Measurements from ENCODE around the gene CARD10.
"Not testable (repeated sequence)": the region's sequence is repeated elsewhere in the genome, so short reads cannot be mapped to it uniquely, and the experiment has no call there.

CARD10 gene

GRCh38 chr22:37544955-37545702 lies 25.9 kb upstream of the CARD10 start:
- H3K27ac Mint-ChIP-seq = peak overlapping the region; percentile 81
- H3K4me3 Mint-ChIP-seq = no peak overlapping the region
- DNase-seq (ENCODE audit: low spot score in 2 of 2) (peak; percentile 58 to 78), ATAC-seq (peak; percentile 68)
- H3K4me1 Mint-ChIP-seq = peaks cover 36% of the 10 kb centered on the region
- H3K36me3 Mint-ChIP-seq = peaks cover 5% of the 10 kb centered on the region
- no peaks in the 10 kb centered on the region for H3K9me3 Mint-ChIP-seq

GRCh38 chr22:37542959-37543358 lies 23.7 kb upstream of the CARD10 start:
- no peak for ATAC-seq
- peaks cover 5% of the 10 kb centered on the region for H3K36me3 Mint-ChIP-seq
- no peaks in the 10 kb centered on the region for H3K9me3 Mint-ChIP-seq
- peaks cover 53% of the 10 kb centered on the region for H3K4me1 Mint-ChIP-seq
- peak overlapping the region; percentile 84 for H3K27ac Mint-ChIP-seq
- peak overlapping the region; percentile 58 for H3K4me3 Mint-ChIP-seq
- no peak for DNase-seq (ENCODE audit: low spot score in 2 of 2)

DNA sequence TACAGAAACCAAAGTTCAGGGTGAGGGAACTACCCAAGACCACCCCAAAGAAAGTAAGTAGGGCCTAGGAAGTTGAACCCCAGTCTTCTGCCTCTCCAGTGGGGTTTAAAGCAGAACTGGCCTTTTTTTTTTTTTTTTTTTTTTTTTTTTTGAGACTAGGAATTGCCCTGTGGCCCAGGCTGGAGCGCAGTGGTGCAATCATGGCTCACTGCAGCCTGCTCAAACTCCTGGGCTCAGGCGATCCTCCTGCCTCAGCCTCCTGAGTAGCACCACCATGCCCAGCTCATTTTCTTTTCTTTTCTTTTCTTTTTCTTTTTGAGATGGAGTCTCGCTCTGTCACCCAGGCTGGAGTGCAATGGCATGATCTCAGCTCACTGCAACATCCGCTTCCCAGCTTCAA lies 23.2 kb upstream of the CARD10 start:
- not testable (repeated sequence) for ATAC-seq; H3K9me3 Mint-ChIP-seq; H3K36me3 Mint-ChIP-seq; DNase-seq (ENCODE audit: low spot score in 2 of 2)
- Mint-ChIP-seq H3K27ac (peak overlapping the region; percentile 84), H3K4me1 (peaks cover 53% of the 10 kb centered on the region), H3K4me3 (peak overlapping the region; percentile 58)

GRCh38 chr22:37539790-37540189 lies 20.6 kb upstream of the CARD10 start:
- ATAC-seq = not testable (repeated sequence)

GRCh38 chr22:37538590-37539357 lies 19.6 kb upstream of the CARD10 start:
- Mint-ChIP-seq H3K9me3 (no peaks in the 10 kb centered on the region), H3K4me1 (peaks cover 53% of the 10 kb centered on the region), H3K36me3 (peaks cover 5% of the 10 kb centered on the region), H3K27ac (peak overlapping the region; percentile 58), H3K4me3 (peak overlapping the region; percentile 47)
- DNase-seq (ENCODE audit: low spot score in 2 of 2) = peak; percentile 85 to 93
- ATAC-seq = peak; percentile 96

More at GRCh38 chr22:37539790-37540189, 20.6 kb upstream of the CARD10 start:
- Mint-ChIP-seq H3K4me1 (peaks cover 44% of the 10 kb centered on the region), H3K27ac (peak overlapping the region; percentile 68)
- H3K36me3 Mint-ChIP-seq; H3K4me3 Mint-ChIP-seq; DNase-seq (ENCODE audit: low spot score in 2 of 2); H3K9me3 Mint-ChIP-seq: not testable (repeated sequence)

- Mint-ChIP-seq H3K9me3 (no peaks in the 10 kb centered on the region), H3K36me3 (no peaks in the 10 kb centered on the region), H3K4me1 (peaks cover 37% of the 10 kb centered on the region), H3K4me3 (no peak overlapping the region), H3K27ac (no peak overlapping the region)
- ATAC-seq (no peak), DNase-seq (ENCODE audit: low spot score in 2 of 2) (no peak)
Observed at GRCh38 chr22:37535159-37535558, 15.9 kb upstream of the CARD10 start.

DNA sequence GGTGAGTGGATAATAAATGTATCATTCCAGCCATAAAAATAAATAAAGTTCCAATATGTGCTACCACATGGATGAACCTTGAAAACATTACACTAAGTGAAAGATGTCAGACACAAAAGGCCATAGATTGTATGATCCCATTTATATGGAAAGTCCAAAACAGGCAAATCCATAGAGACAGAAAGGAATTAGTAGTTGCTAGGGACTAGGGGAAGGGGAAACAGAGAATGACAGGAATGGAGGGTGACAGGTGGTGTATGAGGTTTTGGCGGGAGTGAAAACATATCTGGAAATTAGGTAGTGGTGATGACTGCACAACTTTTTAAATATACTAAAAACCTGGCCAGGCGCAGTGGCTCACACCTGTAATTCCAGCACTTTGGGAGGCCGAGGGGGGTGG lies 15.2 kb upstream of the CARD10 start:
- no peaks in the 10 kb centered on the region for H3K9me3 Mint-ChIP-seq
- peak overlapping the region; percentile 49 for H3K27ac Mint-ChIP-seq
- H3K4me3 Mint-ChIP-seq = peak overlapping the region; percentile 12
- no peaks in the 10 kb centered on the region for H3K36me3 Mint-ChIP-seq
- no peak for DNase-seq (ENCODE audit: low spot score in 2 of 2)
- no peak for ATAC-seq
- peaks cover 41% of the 10 kb centered on the region for H3K4me1 Mint-ChIP-seq

DNA sequence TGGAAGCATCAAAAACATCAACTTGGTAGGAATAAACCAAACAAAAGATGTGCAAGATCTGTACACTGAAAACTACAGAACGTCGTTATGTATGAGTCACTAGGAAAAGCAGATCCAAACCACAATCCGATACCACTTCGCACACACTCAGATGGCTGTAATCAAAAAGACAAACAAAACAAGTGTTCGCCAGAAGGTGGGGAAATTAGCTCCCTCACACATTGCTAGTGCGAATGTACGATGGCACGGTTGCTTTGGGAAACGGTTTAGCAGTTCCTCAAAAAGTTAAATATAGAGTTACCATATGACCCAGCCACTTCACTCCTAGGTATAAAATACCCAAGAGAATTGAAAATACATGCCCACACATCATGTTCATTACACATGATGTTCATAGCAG lies 14.8 kb upstream of the CARD10 start:
- no peak for DNase-seq (ENCODE audit: low spot score in 2 of 2)
- ATAC-seq = peak; percentile 72
- Mint-ChIP-seq H3K36me3 (no peaks in the 10 kb centered on the region), H3K4me1 (peaks cover 38% of the 10 kb centered on the region), H3K4me3 (peak overlapping the region; percentile 12), H3K27ac (peak overlapping the region; percentile 49), H3K9me3 (no peaks in the 10 kb centered on the region)

DNA sequence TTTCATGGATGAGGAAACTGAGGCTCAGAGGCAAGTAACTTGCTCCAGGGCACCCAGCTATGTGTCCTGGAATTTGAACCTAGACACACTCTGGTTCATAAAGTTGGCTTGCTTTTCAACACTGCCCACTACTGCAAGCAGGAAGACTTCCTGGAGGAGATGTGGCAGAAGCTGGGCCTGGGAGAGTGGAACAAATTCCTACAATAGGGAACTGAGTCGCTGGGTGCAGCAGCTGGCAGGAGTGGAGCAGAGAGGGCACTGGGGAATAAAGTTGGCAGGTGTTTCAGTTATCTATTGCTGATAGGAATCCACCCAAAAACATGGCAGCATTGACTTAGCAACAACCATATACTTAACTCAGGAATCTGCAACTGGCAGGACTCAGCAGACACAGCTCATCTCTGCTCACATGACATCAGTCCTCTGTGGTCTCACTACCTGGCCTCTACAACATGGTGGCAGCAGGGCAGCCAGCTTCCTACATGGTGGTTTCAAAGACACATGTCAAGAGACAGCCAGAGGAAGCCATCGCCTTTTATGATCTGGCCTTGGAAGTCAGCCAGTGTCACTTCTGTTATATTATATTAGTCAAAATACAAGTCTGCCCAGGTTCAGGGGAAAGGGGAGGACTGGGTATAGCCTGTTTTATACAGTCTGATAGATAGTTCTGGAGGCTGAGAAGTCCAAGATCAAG lies 10.6 kb upstream of the CARD10 start:
- ATAC-seq = peak; percentile 76
- DNase-seq (ENCODE audit: low spot score in 2 of 2) = no peak
- Mint-ChIP-seq H3K27ac (peak overlapping the region; percentile 21), H3K9me3 (no peaks in the 10 kb centered on the region), H3K4me1 (peaks cover 37% of the 10 kb centered on the region), H3K36me3 (no peaks in the 10 kb centered on the region), H3K4me3 (no peak overlapping the region)

DNA sequence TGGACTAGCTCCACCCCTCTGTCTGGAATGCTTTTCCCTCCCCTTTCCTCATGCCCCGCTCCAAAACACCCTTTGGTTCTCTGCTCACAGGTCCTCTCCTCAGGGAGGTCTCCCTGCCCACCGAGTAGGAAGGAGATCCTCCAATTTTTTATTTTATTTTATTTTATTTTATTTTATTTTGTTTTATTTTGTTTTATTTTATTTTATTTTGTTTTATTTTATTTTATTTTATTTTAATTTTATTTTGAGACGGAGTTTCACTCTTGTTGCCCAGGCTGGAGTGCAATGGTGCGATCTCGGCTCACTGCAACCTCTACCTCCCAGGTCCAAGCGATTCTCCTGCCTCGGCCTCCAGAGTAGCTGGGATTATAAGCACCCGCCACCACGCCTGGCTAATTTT lies 8.7 kb upstream of the CARD10 start:
- not testable (repeated sequence) for ATAC-seq, H3K4me3 Mint-ChIP-seq

GRCh38 chr22:37527081-37527752 lies 8.0 kb upstream of the CARD10 start:
- peaks cover 17% of the 10 kb centered on the region for H3K4me1 Mint-ChIP-seq
- H3K9me3 Mint-ChIP-seq = not testable (repeated sequence)

More for the DNA sequence above, 8.7 kb upstream of the CARD10 start:
- H3K36me3 Mint-ChIP-seq; H3K27ac Mint-ChIP-seq; DNase-seq (ENCODE audit: low spot score in 2 of 2); H3K9me3 Mint-ChIP-seq: not testable (repeated sequence)
- peaks cover 19% of the 10 kb centered on the region for H3K4me1 Mint-ChIP-seq

DNA sequence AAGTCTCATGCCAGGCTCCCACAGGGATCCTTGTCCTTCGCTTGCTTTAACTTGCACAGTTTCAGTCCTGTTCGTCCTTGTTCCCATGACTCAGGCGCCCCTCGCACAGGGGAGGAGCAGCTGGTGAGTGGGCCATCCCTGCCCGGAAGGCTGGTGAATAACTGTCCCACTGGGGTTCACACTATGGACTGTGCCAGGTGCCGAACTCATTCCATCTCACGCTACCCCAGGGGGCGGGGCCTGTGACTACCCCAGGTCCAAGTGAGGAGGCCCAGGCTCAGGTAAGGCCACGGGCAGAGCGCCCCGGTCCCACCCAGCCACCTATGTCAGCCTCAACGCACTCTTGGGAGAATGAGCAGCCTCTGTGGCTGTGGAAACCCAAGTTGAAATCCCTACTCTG lies 7.2 kb upstream of the CARD10 start:
- ATAC-seq = no peak
- DNase-seq (ENCODE audit: low spot score in 2 of 2) = no peak
- H3K4me3 Mint-ChIP-seq = no peak overlapping the region
- H3K4me1 Mint-ChIP-seq = peaks cover 17% of the 10 kb centered on the region
- no peak overlapping the region for H3K27ac Mint-ChIP-seq
- H3K36me3 Mint-ChIP-seq = no peaks in the 10 kb centered on the region
- no peaks in the 10 kb centered on the region for H3K9me3 Mint-ChIP-seq

More at GRCh38 chr22:37527081-37527752, 8.0 kb upstream of the CARD10 start:
- not testable (repeated sequence) for DNase-seq (ENCODE audit: low spot score in 2 of 2); H3K27ac Mint-ChIP-seq; H3K36me3 Mint-ChIP-seq; ATAC-seq; H3K4me3 Mint-ChIP-seq

DNA sequence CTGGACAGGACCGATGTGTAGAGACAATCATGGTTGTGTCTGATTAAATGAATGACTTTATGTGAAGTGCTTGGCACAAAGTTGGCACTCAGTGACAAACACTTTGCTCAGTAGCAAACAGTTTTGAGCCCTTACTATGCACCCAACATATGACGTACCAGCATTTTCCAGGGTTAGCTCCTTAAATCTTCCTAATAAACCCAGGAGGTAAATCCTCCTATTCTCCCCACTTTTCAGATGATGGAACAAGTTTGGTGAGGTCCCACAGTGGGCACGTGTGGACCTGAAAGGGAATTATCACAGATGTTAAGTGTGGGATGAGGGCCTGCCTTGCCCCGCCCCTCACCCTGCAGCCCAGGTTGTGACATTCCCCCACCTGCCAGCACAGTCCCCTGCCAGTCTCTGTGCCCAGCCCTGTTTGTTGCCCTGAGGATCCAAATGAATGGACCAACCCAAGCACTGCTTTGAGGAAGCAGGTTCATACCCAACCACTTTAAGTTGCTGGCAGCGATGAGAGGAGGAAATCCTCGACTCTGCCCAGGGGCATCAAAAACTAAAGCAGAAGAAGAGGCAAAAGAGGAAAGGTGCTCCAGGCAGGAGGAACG lies 6.6 kb upstream of the CARD10 start:
- H3K36me3 Mint-ChIP-seq = no peaks in the 10 kb centered on the region
- peak overlapping the region; percentile 49 for H3K27ac Mint-ChIP-seq
- H3K9me3 Mint-ChIP-seq = no peaks in the 10 kb centered on the region
- DNase-seq (ENCODE audit: low spot score in 2 of 2) (no peak), ATAC-seq (no peak)
- no peak overlapping the region for H3K4me3 Mint-ChIP-seq
- peaks cover 17% of the 10 kb centered on the region for H3K4me1 Mint-ChIP-seq

DNA sequence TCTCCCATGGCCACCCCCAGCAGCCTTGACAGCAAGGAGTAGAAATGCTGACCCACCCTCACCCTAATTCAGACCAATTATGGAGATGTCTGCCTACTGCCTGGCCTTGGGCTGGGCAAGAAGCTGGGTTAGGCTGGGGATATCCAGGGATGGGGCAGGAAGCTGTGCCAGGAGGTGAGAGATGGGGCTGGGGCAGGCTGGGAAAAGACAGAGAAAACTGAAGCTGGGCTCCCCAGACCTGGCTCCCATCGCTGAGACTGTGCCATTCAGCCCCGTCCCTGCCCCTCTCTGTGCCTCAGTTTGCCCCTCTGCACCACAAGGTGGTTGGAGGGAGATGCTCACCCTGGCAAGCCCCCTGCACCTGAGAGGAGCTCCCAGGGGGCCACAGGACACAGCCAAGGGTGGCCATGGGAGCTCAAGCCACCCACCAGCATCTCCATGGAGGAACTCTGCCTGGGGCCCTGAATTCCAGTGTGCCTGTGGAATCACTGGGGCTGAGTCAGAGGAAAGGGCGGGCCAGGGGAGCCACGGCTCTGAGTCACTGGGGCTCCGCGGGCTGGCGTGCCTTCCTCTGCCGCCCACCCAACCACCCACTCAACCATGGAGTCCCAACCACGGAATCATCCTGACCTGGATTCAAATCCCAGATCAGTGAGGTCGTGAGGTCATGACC lies 6.0 kb upstream of the CARD10 start:
- no peak for DNase-seq (ENCODE audit: low spot score in 2 of 2)
- Mint-ChIP-seq H3K9me3 (no peaks in the 10 kb centered on the region), H3K27ac (no peak overlapping the region), H3K4me1 (peaks cover 17% of the 10 kb centered on the region), H3K36me3 (no peaks in the 10 kb centered on the region), H3K4me3 (no peak overlapping the region)
- peak; percentile 76 for ATAC-seq
